ENCODE results near the gene ATP5MC2.

The ATP5MC2 gene

DNA sequence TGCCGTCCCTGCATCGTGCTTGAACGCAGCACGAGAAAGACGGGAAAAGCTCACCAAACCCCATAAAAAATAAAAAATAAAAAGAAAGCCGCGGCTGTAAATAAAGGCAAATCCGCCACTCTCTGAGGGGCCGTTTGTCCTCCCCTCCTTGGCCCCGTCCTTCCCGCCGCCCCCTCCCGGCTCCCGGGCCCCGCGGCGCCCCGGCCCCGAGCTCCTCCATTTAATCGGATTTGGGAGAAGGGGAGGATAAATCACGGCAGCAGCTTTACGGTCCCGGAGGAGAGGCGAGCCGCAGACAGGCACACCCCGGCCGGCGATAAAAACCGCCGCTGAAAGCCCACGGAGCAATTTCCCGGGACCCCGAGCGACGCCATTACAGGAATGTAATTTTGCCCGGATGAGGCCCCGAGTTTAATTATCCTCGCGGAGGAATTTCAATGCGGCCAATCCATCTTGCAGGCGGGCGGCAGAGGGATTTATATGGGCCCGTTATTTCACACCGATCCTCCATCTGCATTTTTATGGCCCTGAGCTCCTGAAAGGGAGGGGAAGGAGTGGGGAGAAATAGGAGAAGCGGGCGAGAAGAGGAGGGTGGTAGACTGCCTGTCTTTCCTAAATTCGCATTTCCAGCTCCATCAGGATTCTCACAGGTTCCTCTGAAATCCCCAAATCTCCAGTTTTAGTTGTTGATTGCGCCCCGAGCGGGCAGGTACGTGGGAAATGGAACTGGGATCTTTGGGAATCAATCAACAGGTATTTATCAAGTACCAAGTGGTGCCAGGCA lies 1.3 kb upstream of the ATP5MC2 start:
- no peak overlapping the region for H3K27ac ChIP-seq (replicated peaks)
- H3K27me3 ChIP-seq (ENCODE audit: insufficient read depth, poor library complexity, severe bottlenecking): peaks cover 25% of the 10 kb centered on the region
- no peak for DNase-seq (ENCODE audit: low read depth in 1 of 2, low spot score in 1 of 2)
- no peak for TF ChIP-seq SPI1 (IDR thresholded peaks at IDR 0.05; ENCODE audit: borderline replicate concordance, low read depth)
- TF ChIP-seq GABPA (IDR thresholded peaks at IDR 0.05; ENCODE audit: low read depth): no peak
- TF ChIP-seq POLR2AphosphoS5 (IDR thresholded peaks at IDR 0.05; ENCODE audit: low read depth): no peak
- TF ChIP-seq, protein P1, sequence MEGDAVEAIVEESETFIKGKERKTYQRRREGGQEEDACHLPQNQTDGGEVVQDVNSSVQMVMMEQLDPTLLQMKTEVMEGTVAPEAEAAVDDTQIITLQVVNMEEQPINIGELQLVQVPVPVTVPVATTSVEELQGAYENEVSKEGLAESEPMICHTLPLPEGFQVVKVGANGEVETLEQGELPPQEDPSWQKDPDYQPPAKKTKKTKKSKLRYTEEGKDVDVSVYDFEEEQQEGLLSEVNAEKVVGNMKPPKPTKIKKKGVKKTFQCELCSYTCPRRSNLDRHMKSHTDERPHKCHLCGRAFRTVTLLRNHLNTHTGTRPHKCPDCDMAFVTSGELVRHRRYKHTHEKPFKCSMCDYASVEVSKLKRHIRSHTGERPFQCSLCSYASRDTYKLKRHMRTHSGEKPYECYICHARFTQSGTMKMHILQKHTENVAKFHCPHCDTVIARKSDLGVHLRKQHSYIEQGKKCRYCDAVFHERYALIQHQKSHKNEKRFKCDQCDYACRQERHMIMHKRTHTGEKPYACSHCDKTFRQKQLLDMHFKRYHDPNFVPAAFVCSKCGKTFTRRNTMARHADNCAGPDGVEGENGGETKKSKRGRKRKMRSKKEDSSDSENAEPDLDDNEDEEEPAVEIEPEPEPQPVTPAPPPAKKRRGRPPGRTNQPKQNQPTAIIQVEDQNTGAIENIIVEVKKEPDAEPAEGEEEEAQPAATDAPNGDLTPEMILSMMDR (IDR thresholded peaks at IDR 0.05; ENCODE audit: insufficient read depth, low read length): no peak
- TF ChIP-seq, protein P2, sequence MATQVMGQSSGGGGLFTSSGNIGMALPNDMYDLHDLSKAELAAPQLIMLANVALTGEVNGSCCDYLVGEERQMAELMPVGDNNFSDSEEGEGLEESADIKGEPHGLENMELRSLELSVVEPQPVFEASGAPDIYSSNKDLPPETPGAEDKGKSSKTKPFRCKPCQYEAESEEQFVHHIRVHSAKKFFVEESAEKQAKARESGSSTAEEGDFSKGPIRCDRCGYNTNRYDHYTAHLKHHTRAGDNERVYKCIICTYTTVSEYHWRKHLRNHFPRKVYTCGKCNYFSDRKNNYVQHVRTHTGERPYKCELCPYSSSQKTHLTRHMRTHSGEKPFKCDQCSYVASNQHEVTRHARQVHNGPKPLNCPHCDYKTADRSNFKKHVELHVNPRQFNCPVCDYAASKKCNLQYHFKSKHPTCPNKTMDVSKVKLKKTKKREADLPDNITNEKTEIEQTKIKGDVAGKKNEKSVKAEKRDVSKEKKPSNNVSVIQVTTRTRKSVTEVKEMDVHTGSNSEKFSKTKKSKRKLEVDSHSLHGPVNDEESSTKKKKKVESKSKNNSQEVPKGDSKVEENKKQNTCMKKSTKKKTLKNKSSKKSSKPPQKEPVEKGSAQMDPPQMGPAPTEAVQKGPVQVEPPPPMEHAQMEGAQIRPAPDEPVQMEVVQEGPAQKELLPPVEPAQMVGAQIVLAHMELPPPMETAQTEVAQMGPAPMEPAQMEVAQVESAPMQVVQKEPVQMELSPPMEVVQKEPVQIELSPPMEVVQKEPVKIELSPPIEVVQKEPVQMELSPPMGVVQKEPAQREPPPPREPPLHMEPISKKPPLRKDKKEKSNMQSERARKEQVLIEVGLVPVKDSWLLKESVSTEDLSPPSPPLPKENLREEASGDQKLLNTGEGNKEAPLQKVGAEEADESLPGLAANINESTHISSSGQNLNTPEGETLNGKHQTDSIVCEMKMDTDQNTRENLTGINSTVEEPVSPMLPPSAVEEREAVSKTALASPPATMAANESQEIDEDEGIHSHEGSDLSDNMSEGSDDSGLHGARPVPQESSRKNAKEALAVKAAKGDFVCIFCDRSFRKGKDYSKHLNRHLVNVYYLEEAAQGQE (IDR thresholded peaks at IDR 0.05; ENCODE audit: insufficient replicate concordance, low read depth): no peak
- H3K4me3 ChIP-seq (replicated peaks; ENCODE audit: insufficient read depth, low read length): no peak overlapping the region

DNA sequence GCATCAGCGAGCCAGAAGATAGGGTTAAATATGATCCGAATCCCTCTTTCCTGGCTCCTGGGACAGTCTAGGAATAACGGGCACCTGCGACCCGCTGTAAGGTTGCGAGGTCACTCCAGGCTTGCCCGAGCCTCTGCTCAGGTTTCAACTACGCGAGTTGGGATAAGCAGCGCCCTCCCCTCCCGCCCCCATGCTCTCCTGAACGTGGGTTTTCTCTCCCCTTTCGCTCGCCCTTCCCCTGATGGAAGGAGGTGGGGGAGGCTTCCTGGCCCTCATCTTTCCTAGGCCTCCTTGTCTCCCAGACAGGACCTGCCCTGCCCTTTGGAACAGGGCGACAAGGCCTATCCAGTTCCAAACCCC lies 753 bp upstream of the ATP5MC2 start:
- DNase-seq (ENCODE audit: low read depth in 1 of 2, low spot score in 1 of 2): no peak
- peaks cover 25% of the 10 kb centered on the region for H3K27me3 ChIP-seq (ENCODE audit: insufficient read depth, poor library complexity, severe bottlenecking)
- TF ChIP-seq, protein P2 (IDR thresholded peaks at IDR 0.05; ENCODE audit: insufficient replicate concordance, low read depth): no peak
- TF ChIP-seq SPI1 (IDR thresholded peaks at IDR 0.05; ENCODE audit: borderline replicate concordance, low read depth): no peak
- TF ChIP-seq GABPA (IDR thresholded peaks at IDR 0.05; ENCODE audit: low read depth): no peak
- no peak for TF ChIP-seq POLR2AphosphoS5 (IDR thresholded peaks at IDR 0.05; ENCODE audit: low read depth)
- TF ChIP-seq, protein P1 (IDR thresholded peaks at IDR 0.05; ENCODE audit: insufficient read depth, low read length): no peak
- peak overlapping the region; percentile 33 for H3K4me3 ChIP-seq (replicated peaks; ENCODE audit: insufficient read depth, low read length)
- peak overlapping the region; percentile 12; the same call in 1 of the 2 replicates for H3K27ac ChIP-seq (replicated peaks)

DNA sequence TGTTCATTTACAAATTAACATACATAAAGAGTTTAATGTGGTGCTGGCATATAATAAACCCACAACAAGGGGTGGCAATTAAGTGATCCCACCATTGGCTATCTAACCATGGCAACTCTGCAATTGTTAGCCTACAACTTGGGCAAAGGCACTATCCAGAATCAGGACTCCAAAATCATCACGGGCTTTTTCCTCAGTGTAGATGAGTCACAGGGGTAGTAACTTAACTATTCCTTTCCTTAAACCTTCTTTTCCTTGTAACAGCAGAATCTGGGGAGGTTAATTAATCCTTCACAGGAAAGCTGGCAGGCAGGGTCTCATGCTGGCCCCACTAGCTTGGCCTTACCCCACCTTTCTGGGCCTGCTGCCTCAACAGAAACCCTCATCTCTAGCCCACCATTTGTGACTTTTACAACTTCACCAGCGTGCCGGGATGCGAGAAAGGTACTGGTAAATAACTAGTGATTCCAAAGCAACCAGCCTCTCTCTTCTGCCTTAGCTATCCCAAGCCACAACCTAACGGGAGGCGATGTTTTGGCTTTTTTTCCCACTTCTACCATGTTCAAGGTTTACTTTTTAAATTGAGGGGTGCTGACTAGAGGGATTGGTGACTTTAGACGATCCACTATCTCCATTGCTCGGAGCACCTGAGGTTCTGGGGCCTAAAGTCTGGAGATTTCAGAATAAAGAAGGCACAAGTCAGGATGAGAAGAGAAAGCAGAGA lies 744 bp downstream of the ATP5MC2 start:
- no peak for DNase-seq (ENCODE audit: low read depth in 1 of 2, low spot score in 1 of 2)
- Histone ChIP-seq H3K27ac (replicated peaks) (peak overlapping the region; percentile 92), H3K27me3 (ENCODE audit: insufficient read depth, poor library complexity, severe bottlenecking) (peaks cover 25% of the 10 kb centered on the region), H3K4me3 (replicated peaks; ENCODE audit: insufficient read depth, low read length) (peak overlapping the region; percentile 61)
- TF ChIP-seq, protein P2 (IDR thresholded peaks at IDR 0.05; ENCODE audit: insufficient replicate concordance, low read depth): no peak
- TF ChIP-seq SPI1 (IDR thresholded peaks at IDR 0.05; ENCODE audit: borderline replicate concordance, low read depth) (no peak), POLR2AphosphoS5 (IDR thresholded peaks at IDR 0.05; ENCODE audit: low read depth) (no peak), GABPA (IDR thresholded peaks at IDR 0.05; ENCODE audit: low read depth) (no peak)
- TF ChIP-seq, protein P1 (IDR thresholded peaks at IDR 0.05; ENCODE audit: insufficient read depth, low read length): no peak
